Activated naive CD4-positive, alpha-beta T cell treated with anti-CD3 and anti-CD28 coated beads for 36 hours (primary cell): ENCODE results near the gene KLHL41. TPM values are rescaled to one million over a fixed set of nuclear protein-coding genes. Genes with fewer than 3 reads are reported as not detected.
"Not testable (repeated sequence)": the region's sequence is repeated elsewhere in the genome, so short reads cannot be mapped to it uniquely, and the experiment has no call there.

Source experiments
- CTCF ChIA-PET: fragments of 350-600 bp; sonication (Branson Sonifier 250); formaldehyde crosslinking; loops from one replicate; lab custom pipeline; 2021; ENCODE audit warnings: antibody characterized with exemption; lab: Charles Lee
- DNase-seq: peaks from one replicate; pipeline ENCODE4 v3.0.0-alpha.2; 2020
- H3K27ac Mint-ChIP-seq: one replicate; pipeline ENCODE4 v1.8.0; 2021; ENCODE audit warnings: mild to moderate bottlenecking, mixed read lengths
- H3K27me3 Mint-ChIP-seq: one replicate; pipeline ENCODE4 v1.8.0; 2021; ENCODE audit warnings: low read depth, mixed read lengths
- H3K36me3 Mint-ChIP-seq: one replicate; pipeline ENCODE4 v1.8.0; 2021; ENCODE audit warnings: low read depth, mixed read lengths
- H3K4me1 Mint-ChIP-seq: one replicate; pipeline ENCODE4 v1.8.0; 2021; ENCODE audit warnings: low read depth, mixed read lengths
- H3K4me3 Mint-ChIP-seq: one replicate; pipeline ENCODE4 v1.8.0; 2021; ENCODE audit warnings: mild to moderate bottlenecking, moderate library complexity, mixed read lengths
- H3K9me3 Mint-ChIP-seq: one replicate; pipeline ENCODE4 v1.8.0; 2021; ENCODE audit warnings: mixed read lengths
- intact Hi-C: fragments of 100-400 bp; cut with micrococcal nuclease; formaldehyde crosslinking; loops from one replicate; pipeline ENCODE4 v1.15.1; 2023
- total RNA-seq, 2 experiments: library from RNA; stranded (reverse); gene quantifications; one replicate each; pipeline ENCODE4 v1.2.3, GENCODE V29; 2021

The KLHL41 gene
- total RNA-seq, 2 experiments from 2014 or later, result not detected

GRCh38 chr2:169573160-169573973, 63.9 kb downstream of the KLHL41 start, which contains the start of gene FASTKD1:
FASTKD1 (minus strand) TSS chr2:169573865; CDS start chr2:169572029, 1,836 bp downstream.
- peak; percentile 94 for DNase-seq
- CTCF ChIA-PET, result interaction anchor here (0.7 kb wide), 1 partner anchor 111 kb away, joined by 3 read pairs; no protein-coding TSS in a partner anchor
- intact Hi-C loops, result loop anchor here (1.0 to 10.0 kb wide), 6 partner anchors 11 to 469 kb away; partner anchors contain the start of genes BBS5, CFAP210, METTL5 and PHOSPHO2
- Mint-ChIP-seq H3K27ac (peak within 1 kb of the TSS; percentile 89), H3K4me3 (peak within 1 kb of the TSS; percentile 98), H3K4me1 (peaks cover 23% of the 10 kb centered on the region), H3K36me3 (peaks cover 11% of the 10 kb centered on the region), H3K9me3 (no peaks in the 10 kb centered on the region), H3K27me3 (no peaks in the 10 kb centered on the region)

DNA sequence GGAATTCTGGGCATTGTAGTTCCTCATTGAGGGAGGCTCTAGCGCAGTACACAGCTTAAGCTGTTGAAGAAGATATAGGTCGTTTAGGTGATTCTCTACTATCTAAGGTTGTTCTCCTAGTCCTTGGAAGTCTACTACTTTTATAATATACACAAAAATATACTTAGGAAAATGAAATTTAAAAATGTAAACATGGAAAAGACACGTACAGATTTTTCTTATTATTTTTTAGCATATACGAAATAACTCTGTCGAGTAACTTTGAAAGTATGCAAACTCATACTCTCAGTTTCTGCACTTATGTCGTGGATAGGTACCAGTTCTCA, 64.4 kb downstream of the KLHL41 start:
- intact Hi-C loops, result loop anchor here (1.0 to 10.0 kb wide), 6 partner anchors 10 to 469 kb away; partner anchors contain the start of genes BBS5, CFAP210, METTL5 and PHOSPHO2
- H3K4me1 Mint-ChIP-seq, result peaks cover 23% of the 10 kb centered on the region
- peak overlapping the region; percentile 98 for H3K4me3 Mint-ChIP-seq
- no peaks in the 10 kb centered on the region for H3K27me3 Mint-ChIP-seq
- DNase-seq, result no peak
- H3K27ac Mint-ChIP-seq, result peak overlapping the region; percentile 89
- CTCF ChIA-PET, result no interaction called here
- H3K9me3 Mint-ChIP-seq, result no peaks in the 10 kb centered on the region
- H3K36me3 Mint-ChIP-seq, result peaks cover 11% of the 10 kb centered on the region

DNA sequence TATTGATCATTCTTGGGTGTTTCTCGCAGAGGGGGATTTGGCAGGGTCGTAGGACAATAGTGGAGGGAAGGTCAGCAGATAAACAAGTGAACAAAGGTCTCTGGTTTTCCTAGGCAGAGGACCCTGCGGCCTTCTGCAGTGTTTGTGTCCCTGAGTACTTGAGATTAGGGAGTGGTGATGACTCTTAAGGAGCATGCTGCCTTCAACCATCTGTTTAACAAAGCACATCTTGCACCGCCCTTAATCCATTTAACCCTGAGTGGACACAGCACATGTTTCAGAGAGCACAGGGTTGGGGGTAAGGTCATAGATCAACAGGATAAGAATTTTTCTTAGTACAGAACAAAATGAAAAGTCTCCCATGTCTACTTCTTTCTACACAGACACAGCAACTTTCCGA, 65.0 kb downstream of the KLHL41 start:
- H3K27me3 Mint-ChIP-seq, DNase-seq, CTCF ChIA-PET, H3K9me3 Mint-ChIP-seq, H3K27ac Mint-ChIP-seq: not testable (repeated sequence)
- H3K4me3 Mint-ChIP-seq, result peak overlapping the region; percentile 36
- intact Hi-C loops, result loop anchor here (10.0 kb wide), 1 partner anchor 470 kb away; no protein-coding TSS in a partner anchor
- peaks cover 11% of the 10 kb centered on the region for H3K36me3 Mint-ChIP-seq
- H3K4me1 Mint-ChIP-seq, result peaks cover 23% of the 10 kb centered on the region

DNA sequence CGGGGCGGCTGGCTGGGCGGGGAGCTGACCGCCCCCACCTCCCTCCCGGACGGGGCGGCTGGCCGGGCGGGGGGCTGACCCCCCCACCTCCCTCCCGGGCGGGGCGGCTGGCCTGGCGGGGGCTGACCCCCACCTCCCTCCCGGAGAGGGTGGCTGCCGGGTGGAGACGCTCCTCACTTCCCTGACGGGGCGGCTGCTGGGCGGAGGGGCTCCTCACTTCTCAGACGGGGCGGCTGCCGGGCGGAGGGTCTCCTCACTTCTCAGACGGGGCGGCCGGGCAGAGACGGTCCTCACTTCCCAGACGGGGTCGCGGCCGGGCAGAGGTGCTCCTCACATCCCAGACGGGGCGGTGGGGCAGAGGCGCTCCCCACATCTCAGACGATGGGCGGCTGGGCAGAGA, 65.8 kb downstream of the KLHL41 start:
- H3K27me3 Mint-ChIP-seq, DNase-seq, H3K4me3 Mint-ChIP-seq, H3K27ac Mint-ChIP-seq, H3K9me3 Mint-ChIP-seq, CTCF ChIA-PET, H3K36me3 Mint-ChIP-seq: not testable (repeated sequence)
- intact Hi-C loops, result loop anchor here (10.0 kb wide), 1 partner anchor 470 kb away; no protein-coding TSS in a partner anchor
- H3K4me1 Mint-ChIP-seq, result peaks cover 18% of the 10 kb centered on the region

Other genes with a start within 250 kb of the KLHL41 start
- gene LRP2, start 147.2 kb upstream of the KLHL41 start, total RNA-seq, result under 1 TPM; 0.25 to 0.62 TPM
- 1 to 10 TPM; 2.1 to 2.2 TPM for gene BBS5, start 30.2 kb upstream of the KLHL41 start, total RNA-seq
- 10 to 100 TPM; 41.3 to 42.7 TPM for gene FASTKD1, start 64.2 kb downstream of the KLHL41 start, total RNA-seq
- gene PPIG, start 74.6 kb downstream of the KLHL41 start, total RNA-seq, result 10 to 100 TPM; 53.4 to 56.6 TPM
- gene CFAP210, start 184.7 kb downstream of the KLHL41 start, total RNA-seq, result not detected
- 1 to 10 TPM; 1.2 TPM for gene PHOSPHO2, start 184.8 kb downstream of the KLHL41 start, total RNA-seq
- gene KLHL23, start 224.1 kb downstream of the KLHL41 start, total RNA-seq, result 1 to 10 TPM; 2.7 to 3.0 TPM